GM21619 (cell line): Measurements from ENCODE around the gene CACNB2.

Experiments
- ATAC-seq: cut with Tn5 transposase; IDR thresholded peaks from one replicate; pipeline ENCODE4 v1.9.1; 2021; ENCODE audit not compliant: unreplicated experiment

The CACNB2 gene

GRCh38 chr10:18224626-18225445, 84.6 kb downstream of the CACNB2 start:
- no peak for ATAC-seq

GRCh38 chr10:18226336-18226735, 86.1 kb downstream of the CACNB2 start:
- no peak for ATAC-seq

GRCh38 chr10:18229826-18230225, 89.6 kb downstream of the CACNB2 start:
- ATAC-seq, result no peak

GRCh38 chr10:18230794-18231193, 90.6 kb downstream of the CACNB2 start:
- ATAC-seq, result no peak

DNA sequence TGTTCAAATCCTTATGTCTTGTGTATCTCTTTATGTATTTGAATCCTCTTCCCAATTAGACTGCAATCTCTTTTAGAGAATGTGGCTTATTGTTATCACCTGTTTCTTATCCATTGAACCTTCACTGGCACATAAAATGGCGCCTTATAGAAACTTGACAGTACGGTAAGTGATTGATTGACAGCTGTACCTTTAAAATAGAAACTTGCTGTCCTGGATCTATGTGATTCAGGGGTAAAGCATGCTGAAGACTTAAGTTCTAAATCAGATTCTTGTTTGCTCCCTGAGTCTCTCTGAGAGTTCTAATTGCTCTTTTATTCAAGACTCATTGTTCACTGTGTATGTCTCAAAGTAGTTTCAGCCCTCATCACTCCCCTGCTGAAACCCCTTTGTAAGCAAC, 91.3 kb downstream of the CACNB2 start:
- ATAC-seq, result no peak

DNA sequence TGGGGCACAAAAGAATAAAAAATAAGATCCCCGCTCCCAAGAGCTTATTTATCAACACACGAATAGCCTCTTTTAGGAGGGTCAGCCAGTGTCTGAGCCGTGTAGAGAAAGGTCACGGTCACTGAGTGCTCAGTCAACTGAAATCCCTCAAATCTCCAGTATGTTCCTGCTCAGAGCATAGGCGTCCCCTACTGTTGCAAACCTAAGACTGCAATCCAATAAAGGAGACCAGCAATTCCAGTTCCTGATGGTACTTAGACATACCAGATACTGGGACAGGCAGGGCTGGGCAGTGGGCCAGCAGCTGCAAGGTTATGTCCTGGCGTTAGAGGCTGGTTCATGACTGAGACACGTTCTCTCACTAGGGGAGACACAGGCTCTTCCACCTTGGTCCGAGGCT, 93.6 kb downstream of the CACNB2 start:
- no peak for ATAC-seq

DNA sequence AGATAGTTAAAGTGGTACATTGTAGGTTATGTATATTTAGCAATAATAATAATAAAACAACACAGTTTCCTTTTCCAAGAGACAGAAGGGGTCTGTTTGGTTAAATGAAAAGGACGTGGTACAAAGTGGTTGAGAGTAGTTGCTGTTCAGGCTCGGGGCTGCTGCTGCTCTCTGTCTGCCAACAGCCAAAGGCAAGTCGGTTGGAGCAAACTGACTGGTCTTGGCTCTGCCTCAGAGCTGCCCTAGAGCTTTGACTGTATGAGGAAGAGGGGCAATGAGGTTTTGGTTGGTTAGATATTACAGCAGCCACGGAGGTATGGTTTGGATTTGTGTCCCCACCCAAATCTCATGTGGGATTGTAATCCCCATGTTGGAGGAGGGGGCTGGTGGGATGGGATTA, 95.3 kb downstream of the CACNB2 start:
- ATAC-seq, result no peak

DNA sequence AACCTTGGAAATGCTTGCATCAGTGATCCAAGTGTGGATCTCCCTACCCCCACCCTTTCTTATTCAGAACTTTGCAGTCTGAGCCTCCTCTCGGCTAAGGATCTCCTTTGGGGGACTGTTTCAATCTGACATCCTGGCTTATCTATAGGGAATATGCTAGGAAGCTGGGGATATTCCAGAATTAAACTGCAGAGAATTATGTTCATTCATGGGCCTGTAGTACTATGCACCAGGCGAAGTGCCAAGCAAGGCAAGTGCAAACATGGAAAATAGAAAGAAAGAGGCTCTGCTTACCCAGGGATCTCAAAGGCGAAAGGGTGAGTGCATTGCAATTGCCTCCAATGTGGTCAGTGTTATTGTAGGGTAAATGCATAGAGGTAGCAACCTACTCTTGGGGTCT, 96.5 kb downstream of the CACNB2 start:
- no peak for ATAC-seq

DNA sequence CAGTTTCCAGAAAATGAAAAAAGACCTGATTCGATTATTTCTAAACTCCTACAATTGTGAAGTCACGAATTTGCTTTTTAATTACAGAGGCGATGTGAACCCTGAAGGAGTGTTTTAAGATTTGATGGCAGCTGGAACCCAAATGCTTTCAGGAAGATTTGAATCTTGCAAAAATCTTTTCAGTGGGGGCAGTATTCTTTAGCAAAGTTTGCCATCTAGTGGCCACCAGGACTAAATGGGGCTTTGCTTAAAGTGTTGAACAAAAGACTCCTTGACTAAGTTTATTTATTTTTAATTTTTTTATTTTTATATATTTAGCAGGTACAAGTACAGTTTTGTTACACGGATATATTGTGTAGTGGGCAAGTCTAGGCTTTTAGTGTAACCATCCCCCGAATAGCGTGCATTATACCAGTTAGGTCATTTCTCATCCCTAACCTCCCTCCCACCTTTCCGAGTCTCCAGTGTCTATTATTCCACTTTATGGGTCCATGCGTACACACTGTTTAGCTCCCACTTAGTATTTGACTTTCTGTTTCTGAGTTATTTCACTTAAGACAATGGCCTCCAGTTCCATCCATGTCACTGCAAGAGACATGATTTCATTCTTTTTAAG, 98.8 kb downstream of the CACNB2 start:
- no peak for ATAC-seq

DNA sequence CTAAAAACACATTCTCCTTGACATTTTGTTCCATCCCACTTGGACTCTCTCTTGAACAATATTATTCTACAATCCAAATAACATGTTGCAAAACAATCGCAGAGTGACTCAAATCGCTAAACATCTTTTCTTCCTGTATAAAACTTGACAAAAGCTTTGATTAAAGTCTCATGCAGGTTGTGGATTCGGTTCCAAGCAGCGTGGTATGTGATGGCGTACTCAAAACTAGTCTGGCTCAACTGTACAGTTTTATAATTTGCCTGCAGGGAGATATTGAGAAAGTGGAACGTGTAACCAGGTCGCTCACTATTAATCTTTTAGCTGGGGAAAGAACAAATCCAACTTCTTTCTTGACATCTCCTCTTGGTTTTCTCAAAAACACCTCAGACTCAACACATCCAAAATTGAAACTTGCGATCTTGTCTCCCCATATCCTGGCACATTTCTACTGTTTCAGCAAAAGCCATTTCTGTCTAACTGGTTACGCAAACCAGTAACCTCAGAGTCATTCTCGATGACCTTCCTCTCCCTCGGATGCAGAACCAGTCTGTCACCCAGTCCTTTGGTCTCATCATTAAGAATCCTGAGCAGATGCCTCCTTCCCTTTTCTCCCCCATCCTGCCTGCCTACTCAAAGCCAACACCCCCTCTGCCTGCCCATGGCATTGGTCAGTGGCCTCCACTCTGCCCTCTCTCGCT, 100.1 kb downstream of the CACNB2 start:
- no peak for ATAC-seq

- ATAC-seq, result no peak
These were observed 106.7 kb downstream of the CACNB2 start for GRCh38 chr10:18246967-18247366.

DNA sequence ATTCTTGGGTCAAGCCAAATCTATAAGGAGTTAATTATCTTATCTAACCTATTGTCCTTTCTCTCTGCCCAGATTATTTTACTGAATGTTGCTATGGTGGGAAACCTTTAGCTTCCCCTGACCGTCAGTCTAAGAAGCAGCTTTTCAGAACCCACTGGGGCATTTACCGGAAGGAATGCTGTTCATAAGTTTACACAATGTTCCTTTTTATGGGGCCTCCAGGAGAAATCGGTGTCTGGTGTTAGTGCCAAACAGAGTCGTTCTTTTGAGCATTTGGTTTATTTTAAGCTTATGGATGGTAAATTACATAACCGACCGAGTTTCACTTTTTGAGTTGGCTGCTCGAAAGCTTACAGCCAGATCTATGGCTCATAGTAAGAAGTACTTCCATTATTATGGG, 111.9 kb downstream of the CACNB2 start:
- ATAC-seq, result no peak

- no peak for ATAC-seq
These were observed 113.9 kb downstream of the CACNB2 start for GRCh38 chr10:18254086-18254485.

GRCh38 chr10:18254692-18255091, 114.5 kb downstream of the CACNB2 start:
- ATAC-seq, result no peak

DNA sequence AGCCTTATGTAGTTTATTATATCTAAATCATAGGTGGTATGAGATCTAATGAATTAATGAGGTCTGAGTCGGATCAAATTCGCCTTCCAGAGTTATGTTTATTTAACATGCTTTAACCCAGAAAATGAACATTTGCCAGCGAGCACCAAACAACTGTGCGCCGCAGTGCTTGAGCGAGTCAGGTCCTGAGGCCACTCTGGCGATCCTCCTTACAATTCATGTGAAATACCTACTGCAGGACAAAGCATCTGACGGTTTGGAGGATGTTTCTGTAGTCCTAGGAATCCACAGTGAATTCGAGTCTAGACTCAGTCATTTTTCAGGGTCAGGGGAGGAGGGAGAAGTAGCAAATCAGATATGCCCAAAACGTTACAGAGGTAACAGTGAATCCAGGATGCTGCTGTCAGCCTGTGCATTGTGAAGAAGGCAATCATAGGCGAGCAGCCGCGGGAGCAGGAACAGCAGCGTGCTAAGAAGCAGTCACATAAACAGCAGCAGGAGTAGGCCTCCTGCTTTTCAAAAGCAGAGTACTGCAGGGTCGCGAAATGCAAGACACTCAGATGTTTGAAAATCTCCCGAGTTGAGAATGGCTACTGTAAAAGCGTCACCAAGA, 120.2 kb downstream of the CACNB2 start:
- no peak for ATAC-seq

DNA sequence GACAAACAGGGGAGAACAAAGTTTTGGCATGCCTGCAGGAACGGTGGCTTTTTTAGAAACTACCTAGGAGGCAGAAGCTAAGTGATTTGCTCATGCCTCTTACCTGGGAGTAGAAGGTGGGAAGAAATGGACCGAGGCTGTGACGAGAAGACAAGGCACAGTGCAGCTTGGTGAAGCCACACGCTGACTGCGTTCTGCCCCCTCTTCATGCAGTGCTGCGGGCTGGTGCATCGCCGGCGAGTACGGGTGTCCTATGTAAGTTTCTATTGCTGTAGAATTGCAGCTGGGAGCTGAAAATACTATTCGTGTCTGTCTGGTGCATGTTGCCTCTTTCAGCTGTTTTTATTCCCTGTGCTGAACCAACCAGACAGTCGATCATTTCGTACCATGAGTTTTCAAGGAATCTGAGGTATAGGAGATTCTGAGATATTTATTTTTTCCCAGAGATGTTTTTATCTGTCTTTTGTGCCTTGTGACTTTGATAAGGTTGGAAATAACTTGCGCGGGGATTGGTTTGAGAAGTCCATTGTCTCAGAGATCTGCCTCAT, 120.9 kb downstream of the CACNB2 start:
- no peak for ATAC-seq

- ATAC-seq, result no peak
These were observed 121.6 kb downstream of the CACNB2 start for GRCh38 chr10:18261768-18262231.

GRCh38 chr10:18264466-18265050, 124.3 kb downstream of the CACNB2 start:
- ATAC-seq, result no peak

DNA sequence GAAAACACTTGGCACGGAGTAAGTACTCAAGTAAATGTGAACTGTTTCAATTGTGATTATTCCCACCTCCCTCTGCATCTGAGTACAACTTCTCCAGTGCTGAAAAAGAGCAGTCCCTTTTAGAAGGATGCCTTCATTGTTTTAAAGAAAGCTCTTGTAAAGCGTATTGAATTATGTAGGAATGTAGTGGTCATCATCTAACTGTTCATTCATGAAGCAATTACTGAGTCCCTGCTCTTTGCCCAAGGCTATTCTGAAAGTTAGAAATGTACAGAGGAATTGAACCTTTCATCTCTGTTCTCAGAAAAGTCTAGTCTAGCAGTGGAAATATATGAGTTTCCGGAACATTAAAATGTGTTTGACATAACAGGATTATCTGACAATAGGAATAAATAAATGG, 127.8 kb downstream of the CACNB2 start:
- ATAC-seq, result no peak

DNA sequence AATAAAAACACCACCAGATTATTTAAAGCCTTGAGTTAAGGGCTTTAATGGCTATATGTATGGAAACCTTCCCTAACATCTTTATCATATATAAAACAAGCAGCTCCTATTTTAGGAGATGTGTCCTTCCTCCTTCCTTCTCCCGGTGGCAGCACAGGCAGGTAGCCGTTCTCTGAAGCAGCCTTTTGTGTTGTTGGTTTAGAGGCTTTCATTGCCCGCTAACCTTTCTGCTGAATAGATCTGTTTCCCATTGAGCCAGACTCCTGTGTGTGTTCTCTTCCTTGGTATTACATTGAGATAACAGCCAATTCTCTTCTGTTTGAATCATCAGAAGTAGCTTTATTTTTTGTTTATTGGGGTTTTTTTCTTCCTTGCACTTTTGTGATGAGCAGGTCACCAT, 131.3 kb downstream of the CACNB2 start:
- ATAC-seq, result no peak

DNA sequence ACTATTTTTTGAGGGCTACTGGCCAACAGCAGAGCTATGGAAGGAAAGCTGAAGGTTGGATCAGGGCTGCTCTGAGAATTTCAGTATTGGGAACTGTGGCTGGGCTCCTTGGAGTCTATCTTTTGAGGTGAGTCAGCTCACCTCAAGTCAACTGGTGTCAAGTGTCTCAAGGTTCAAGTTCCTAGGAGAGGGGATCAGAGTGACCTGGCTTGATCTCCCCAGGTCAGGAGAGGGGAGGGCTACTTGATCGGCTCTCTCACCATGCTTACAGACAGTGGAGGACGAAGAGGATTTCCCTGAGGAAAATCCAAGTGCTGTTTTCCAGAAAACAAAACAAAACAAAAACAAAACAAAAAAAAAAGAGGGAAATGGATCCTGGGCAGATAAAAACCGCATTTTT, 132.8 kb downstream of the CACNB2 start:
- ATAC-seq, result no peak
